HG03439 (cell line): Measurements from ENCODE around the gene ZNF778.
"Not testable (repeated sequence)": the region's sequence is repeated elsewhere in the genome, so short reads cannot be mapped to it uniquely, and the experiment has no call there.

Experiments
- ATAC-seq: cut with Tn5 transposase; IDR thresholded peaks from one replicate; pipeline ENCODE4 v1.9.1; 2021; ENCODE audit warnings: mild to moderate bottlenecking, moderate library complexity; ENCODE audit not compliant: unreplicated experiment

ZNF778 gene

DNA sequence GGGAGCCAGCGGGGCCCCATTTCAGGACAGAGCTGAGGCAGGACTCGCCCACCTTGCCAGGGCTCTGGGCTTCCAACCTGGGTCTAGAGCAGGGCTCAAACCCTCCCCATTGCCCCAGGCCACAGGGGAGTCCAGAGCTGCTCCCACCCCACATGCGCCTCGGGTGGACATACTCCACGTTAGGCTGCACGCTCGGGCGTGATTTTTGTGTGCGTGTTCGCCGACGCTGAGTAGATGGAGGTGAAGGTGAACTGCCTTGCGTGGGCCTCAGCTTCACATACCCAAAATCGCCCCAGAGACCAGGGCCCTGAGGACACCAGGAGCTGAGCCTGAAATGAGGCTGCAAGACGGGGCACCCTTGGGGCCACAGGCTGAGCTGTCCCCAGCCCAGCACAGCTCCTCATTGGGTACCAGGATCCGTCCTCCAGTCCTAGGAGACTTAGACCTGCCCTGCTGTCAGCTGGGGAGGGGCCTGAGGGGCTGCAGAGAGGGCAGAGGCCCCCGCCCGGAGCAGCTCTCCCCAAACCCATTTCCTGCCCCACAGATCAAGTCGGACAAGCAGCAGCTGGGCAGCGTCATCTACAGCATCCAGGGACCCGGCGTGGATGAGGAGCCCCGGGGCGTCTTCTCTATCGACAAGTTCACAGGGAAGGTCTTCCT is 37.7 kb upstream of the ZNF778 start:
- no peak for ATAC-seq

DNA sequence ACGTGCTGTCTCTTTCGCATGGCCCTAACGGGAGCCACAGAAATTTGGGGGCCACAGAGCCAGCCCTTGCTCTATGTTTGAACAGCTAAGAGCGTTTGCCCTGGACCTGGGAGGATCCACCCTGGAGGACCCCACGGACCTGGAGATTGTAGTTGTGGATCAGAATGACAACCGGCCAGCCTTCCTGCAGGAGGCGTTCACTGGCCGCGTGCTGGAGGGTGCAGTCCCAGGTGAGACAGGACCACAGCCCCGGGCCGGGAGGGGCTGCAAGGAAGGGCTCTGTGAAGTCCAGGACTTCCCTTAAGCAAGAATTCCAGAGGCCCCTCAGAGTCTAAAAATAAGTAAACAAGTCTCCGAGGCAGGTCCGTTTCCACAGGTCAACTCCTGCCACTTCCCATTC is 34.0 kb upstream of the ZNF778 start:
- ATAC-seq, result no peak

DNA sequence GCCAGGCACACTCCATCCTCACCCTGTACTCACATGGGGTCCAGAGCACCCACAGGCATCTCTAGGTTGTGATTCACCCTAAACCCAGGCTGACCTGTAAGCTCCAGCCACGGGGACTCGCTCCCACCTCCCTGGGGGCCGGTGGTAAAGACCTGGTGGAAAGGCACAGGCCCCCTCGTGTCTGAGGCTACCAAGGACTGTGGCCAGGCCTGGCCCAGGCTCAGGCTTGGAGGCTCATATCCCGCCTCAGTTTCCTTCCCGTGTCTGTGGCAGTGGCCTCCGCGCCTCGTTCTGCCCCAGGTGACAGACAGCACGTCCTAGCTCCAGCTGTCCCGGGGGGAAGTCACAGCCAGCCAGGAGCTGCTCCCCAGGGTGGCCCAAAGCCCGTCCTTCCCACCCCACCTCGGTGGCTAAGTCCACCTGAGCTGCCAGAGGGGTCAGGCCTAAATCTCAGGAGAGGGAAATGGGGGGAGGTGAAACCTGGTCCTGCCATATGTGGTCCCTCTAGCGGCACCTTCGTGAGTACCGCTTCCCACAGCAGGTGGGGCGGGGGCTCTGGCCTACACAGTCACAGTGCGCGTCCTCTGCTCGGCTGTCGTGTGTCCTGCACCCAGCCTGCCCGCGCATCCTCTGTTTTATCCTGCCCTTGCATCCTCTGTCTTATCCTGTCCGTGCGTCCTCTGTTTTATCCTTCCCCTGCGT is 33.4 kb upstream of the ZNF778 start:
- no peak for ATAC-seq

DNA sequence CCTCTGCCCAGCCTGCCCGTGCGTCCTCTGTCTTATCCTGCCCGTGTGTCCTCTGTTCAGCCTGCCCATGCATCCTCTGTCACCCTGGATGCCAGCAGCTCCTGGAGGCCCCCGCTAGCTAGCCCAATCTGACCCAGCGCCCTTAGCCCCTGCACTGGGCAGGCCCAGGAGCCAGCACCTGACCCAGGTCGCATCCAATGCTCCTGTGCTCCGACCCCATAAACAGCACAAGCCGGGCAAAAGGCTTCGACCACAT is 32.9 kb upstream of the ZNF778 start:
- no peak for ATAC-seq

DNA sequence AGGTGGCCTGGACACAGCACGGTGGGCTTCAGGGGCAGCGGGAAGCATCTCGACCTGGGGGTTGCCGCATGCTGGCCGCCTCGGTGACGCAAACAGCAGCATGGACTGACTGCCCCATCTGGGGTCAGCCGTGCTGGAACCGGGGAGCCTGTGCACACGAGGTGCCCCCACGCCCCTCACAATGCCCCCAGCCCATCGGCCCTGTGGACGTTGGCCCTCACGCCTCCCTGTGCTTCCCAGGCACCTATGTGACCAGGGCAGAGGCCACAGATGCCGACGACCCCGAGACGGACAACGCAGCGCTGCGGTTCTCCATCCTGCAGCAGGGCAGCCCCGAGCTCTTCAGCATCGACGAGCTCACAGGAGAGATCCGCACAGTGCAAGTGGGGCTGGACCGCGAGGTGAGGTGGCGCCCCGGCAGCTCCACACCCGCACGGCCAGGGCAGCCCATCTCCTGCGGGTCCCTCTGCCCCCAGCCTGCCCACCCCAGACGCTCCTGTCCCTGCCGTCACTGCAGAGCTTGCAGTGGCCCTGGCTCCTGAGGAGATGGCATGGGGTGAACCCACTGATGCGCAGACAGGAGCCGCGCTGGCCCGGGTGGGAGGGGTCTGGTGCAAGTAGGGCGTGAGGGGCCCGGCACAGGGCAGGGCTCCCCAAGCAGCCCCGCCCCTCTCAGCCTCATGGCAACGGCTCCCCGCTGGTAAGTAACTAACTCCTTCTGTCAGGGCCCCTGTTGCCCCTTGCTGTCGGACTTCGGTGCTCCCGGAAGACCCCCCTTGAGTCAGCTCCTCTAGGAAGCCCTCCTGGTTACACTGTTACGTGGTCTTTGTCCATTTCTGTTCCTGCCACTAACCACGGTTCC is 32.3 kb upstream of the ZNF778 start:
- ATAC-seq, result no peak

DNA sequence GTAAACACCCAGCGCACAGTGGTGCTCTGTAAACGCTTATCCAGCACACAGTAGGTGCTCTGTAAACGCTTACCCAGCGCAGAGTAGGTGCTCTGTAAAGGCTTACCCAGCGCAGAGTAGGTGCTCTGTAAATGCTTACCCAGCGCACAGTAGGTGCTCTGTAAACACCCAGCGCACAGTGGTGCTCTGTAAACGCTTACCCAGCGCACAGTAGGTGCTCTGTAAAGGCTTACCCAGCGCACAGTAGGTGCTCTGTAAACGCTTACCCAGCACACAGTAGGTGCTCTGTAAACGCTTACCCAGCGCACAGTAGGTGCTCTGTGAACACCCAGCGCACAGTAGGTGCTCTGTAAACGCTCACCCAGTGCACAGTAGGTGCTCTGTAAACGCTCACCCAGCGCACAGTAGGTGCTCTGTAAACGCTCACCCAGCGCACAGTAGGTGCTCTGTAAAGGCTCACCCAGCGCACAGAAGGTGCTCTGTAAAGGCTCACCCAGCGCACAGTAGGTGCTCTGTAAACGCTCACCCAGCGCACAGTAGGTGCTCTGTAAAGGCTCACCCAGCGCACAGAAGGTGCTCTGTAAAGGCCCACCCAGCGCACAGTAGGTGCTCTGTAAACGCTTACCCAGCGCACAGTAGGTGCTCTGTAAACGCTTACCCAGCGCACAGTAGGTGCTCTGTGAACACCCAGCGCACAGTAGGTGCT is 31.5 kb upstream of the ZNF778 start:
- ATAC-seq, result not testable (repeated sequence)

DNA sequence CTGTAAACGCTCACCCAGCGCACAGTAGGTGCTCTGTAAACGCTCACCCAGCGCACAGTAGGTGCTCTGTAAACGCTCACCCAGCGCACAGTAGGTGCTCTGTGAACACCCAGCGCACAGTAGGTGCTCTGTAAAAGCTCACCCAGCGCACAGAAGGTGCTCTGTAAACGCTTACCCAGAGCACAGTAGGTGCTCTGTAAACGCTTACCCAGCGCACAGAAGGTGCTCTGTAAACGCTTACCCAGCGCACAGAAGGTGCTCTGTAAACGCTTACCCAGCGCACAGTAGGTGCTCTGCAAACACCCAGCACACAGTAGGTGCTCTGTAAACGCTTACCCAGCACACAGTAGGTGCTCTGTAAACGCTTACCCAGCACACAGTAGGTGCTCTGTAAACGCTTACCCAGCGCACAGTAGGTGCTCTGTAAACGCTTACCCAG is 30.9 kb upstream of the ZNF778 start:
- ATAC-seq, result not testable (repeated sequence)

DNA sequence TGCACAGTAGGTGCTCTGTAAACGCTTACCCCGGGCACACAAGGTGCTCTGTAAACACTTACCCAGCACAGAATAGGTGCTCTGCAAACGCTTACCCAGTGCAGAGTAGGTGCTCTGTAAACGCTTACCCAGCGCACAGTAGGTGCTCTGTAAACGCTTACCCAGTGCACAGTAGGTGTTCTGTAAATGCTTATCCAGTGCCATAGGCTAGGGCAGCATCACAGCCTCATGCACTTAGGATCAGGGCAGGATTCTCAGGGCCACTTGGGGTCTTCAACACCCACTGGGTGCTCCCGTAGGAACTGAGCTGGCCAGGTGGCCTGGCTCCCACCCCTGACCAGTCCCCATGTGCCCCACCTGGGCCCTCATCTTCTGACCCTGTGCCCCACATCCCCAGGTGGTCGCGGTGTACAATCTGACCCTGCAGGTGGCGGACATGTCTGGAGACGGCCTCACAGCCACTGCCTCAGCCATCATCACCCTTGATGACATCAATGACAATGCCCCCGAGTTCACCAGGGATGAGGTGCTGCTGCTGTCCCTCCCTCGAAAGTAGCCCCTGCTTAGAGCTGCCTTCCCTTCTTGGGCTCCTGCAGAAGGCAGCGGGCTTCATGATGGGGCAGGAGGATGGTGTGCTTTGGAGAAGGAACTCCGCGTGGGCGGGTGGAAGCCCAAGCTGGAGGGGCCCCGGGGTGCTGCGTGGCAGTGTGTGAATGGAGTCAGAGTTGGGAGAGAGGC is 30.3 kb upstream of the ZNF778 start:
- no peak for ATAC-seq

DNA sequence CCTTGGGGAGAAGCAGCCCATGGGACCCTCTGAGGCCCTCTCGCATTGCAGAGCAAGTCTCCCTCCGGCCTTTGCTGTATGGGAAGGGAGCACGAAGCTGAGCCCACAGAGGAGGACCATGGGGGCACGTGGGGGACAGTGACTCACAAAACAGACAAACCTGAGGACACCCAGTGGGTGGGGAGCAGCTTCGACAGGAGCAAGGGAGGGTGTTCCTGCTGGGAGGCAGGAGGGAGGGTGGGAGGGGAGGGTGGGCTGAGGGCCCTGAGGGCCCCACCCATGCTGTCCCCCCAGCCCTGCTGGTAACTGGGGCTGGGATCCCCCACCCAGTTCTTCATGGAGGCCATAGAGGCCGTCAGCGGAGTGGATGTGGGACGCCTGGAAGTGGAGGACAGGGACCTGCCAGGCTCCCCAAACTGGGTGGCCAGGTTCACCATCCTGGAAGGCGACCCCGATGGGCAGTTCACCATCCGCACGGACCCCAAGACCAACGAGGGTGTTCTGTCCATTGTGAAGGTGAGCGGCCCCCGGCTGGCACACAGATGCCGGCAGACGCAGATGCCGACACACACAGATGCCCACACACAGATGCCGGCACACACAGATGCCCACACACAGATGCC is 29.6 kb upstream of the ZNF778 start:
- no peak for ATAC-seq

DNA sequence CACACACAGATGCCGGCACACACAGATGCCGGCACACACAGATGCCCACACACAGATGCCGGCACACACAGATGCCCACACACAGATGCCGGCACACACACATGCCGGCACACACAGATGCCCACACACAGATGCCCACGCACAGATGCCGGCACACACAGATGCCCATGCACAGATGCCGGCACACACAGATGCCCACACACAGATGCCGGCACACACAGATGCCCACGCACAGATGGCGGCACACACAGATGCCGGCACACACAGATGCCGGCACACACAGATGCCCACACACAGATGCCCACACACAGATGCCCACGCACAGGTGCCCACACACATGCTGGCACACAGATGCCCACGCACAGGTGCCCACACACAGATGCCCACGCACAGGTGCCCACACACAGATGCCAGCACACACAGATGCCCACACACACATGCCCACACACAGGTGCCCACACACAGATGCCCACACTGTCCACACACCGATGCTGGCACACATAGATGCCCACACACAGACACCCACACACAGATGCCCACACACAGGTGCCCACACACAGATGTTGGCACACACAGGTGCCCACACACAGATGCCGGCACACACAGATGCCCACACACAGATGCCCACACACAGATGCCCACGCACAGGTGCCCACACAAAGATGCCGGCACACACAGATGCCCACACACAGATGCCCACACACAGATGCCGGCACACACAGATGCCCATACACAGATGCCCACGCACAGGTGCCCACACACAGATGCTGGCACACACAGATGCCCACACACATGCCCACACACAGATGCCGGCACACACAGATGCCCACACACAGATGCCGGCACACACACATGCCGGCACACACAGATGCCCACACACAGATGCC is 28.8 kb upstream of the ZNF778 start:
- not testable (repeated sequence) for ATAC-seq

DNA sequence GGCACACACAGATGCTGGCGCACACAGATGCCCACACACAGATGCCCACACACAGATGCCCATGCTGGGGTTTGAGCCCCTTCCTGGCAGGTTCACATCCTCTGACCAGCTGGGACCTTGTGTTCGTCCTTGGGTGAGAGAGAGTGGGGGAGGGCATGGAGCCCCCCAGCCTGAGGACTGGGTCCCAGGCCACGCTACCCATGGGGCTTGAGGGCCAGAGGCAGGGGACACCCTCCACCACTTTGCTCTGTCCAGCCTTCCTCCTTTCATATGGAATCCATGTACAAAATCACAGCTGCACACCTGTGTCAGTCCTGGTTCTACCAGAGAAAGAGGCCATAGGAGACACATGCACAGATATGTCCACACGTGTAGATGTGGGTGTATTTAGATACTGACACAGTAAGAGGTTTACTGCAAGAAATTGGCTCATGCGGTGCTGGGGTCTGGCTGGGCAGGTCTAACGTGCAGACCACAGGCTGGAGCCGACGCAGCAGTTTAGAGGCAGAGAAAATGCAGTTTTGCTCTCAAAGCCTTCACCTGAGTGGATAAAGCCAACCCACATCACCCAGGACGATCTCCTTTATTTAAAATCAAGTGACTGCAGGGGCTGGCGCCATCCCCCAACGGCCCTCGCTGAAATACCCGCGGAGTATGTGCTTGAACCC is 28.0 kb upstream of the ZNF778 start:
- no peak for ATAC-seq

DNA sequence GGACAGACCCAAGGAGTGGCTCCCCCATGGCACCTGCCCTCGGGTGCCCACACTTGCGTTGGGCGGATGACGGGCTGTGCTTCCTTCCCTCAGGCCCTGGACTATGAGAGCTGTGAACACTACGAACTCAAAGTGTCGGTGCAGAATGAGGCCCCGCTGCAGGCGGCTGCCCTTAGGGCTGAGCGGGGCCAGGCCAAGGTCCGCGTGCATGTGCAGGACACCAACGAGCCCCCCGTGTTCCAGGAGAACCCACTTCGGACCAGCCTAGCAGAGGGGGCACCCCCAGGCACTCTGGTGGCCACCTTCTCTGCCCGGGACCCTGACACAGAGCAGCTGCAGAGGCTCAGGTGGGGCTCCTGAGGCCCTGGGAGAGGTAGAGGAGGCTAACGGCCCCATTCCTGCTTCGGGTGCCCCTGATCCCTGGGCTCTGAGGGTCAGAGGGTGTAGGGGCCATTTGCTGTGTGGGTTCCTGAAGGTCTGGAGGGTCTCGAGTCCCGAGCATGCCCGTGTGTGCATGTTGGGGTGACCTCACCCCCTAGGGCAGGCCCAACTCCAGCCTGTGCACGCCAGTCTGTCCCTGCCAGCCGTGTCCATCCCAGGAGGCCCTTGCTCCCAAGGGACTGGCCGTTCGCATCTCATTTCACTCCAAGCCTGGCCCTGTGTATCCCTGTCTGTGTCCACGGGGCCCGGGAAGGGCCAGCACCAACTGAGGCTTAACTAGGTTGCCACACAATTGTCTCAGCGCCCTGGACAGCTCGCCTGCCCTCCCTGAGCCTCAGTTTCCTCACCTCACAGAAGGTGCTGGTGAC is 27.1 kb upstream of the ZNF778 start:
- ATAC-seq, result no peak

DNA sequence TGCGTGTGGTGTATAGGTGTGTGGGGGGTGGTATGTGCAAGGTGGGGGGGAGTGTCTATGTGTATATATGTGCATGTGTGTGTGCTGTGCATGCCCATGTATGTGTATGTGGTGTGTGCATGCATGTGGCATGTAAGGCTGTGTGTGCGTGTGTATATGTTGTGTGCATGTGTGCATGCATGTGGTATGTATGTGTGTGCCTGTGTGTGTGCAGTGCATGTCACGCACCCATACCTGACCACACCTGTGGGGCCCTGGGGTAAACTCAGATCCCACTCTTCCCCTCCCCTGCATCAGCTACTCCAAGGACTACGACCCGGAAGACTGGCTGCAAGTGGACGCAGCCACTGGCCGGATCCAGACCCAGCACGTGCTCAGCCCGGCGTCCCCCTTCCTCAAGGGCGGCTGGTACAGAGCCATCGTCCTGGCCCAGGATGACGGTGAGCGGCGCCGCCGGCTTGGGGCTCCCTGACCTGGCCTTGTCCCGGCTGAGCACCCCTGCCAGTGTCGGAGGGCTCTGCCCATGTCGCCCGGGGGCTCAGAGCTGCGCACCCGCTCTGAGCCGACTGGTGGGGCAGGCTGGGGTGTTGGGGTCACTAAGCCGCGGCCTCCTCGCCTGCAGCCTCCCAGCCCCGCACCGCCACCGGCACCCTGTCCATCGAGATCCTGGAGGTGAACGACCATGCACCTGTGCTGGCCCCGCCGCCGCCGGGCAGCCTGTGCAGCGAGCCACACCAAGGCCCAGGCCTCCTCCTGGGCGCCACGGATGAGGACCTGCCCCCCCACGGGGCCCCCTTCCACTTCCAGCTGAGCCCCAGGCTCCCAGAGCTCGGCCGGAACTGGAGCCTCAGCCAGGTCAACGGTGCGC is 26.2 kb upstream of the ZNF778 start:
- ATAC-seq, result no peak

DNA sequence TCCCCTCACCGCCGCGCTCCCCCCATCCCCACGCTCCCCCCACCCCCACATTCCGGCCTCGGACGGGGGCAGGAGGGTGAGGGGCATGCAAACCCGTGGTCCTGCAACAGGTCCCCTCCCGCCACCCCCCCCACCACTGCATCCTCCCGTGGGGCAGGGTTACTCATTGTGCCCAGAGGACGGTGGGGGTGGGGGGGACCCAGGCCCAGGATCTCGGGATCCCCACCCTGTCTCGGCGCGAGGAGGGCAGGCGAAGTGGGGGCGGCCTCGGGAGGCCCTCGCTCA is 25.7 kb upstream of the ZNF778 start:
- no peak for ATAC-seq

DNA sequence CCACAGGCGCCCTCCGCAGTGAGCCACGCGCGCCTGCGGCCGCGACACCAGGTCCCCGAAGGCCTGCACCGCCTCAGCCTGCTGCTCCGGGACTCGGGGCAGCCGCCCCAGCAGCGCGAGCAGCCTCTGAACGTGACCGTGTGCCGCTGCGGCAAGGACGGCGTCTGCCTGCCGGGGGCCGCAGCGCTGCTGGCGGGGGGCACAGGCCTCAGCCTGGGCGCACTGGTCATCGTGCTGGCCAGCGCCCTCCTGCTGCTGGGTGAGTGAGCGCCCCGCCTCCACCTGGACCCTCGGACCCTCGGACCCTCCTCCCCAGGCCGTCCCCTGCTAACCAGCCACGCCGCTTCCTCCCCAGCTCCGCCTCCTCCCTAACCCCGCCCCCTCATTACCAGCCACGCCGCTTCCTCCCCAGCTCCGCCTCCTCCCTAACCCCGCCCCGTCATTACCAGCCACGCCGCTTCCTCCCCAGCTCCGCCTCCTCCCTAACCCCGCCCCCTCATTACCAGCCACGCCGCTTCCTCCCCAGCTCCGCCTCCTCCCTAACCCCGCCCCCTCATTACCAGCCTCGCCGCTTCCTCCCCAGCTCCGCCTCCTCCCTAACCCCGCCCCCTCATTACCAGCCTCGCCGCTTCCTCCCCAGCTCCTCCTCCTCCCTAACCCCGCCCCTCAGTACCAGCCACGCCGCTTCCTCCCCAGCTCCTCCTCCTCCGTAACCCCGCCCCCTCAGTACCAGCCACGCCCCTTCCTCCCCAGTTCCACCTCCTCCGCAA is 25.1 kb upstream of the ZNF778 start:
- not testable (repeated sequence) for ATAC-seq

DNA sequence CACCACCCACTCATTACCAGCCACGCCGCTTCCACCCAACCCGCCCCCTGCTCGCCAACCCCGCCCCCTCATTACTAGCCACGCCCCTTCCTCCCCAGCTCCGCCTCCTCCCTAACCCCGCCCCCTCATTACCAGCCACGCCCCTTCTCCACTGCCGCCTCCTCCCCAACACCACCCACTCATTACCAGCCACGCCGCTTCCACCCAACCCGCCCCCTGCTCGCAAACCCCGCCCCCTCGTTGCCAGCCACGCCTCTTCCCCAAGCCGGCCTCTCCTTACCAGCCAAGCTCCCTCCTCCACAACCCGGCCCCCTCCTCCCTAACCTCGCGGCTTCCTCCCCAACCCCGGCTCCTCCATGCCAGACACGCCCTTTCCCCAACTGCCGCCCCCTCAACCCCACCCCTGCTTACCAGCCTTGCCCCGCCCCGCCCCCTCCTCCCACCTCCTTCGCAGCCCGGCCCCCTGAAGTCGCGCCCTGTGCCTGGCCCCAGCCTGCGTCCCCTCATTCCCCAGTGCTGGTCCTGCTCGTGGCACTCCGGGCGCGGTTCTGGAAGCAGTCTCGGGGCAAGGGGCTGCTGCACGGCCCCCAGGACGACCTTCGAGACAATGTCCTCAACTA is 24.4 kb upstream of the ZNF778 start:
- no peak for ATAC-seq
